ENCODE measurements around the gene ARHGEF4.

DNA sequence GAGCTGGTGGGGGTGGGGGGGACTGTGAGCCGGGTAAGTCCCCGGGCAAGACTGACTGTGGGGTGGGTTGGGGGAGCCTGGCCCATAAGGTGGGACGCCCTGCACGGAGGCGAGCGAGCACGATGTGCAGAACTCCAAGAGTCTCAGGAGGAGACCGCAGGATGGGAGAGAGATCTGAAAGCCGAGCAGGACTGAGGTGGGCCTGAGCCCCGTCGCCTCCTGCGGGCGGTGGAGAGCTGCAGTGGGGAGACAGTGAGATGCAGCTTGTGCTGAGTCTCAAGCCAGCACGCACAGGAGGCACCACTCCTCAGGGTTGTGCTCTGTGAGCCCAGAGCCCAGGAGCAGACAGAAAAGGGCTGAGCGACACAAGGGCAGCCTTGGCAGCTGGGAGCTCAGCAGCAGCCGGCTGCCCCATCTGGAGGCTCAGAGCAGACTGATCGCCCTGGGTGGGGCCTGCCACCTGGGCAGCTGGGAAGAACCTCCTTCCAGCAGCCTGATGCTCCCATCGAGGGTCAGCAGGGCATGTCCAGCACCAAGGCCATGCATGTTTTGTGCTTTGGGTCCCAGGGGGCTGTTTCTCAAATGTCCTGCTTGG, 15.9 kb downstream of the ARHGEF4 start:
- TF ChIP-seq, protein P1, sequence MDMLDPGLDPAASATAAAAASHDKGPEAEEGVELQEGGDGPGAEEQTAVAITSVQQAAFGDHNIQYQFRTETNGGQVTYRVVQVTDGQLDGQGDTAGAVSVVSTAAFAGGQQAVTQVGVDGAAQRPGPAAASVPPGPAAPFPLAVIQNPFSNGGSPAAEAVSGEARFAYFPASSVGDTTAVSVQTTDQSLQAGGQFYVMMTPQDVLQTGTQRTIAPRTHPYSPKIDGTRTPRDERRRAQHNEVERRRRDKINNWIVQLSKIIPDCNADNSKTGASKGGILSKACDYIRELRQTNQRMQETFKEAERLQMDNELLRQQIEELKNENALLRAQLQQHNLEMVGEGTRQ (CRISPR knock-in tag; IDR thresholded peaks at IDR 0.05) = no peak
- TF ChIP-seq NFE2L1 (CRISPR knock-in tag; IDR thresholded peaks at IDR 0.05) (no peak), NFYB (CRISPR knock-in tag; conservative IDR thresholded peaks at IDR 0.05; ENCODE audit: low read depth) (no peak)
- TF ChIP-seq, protein P2, sequence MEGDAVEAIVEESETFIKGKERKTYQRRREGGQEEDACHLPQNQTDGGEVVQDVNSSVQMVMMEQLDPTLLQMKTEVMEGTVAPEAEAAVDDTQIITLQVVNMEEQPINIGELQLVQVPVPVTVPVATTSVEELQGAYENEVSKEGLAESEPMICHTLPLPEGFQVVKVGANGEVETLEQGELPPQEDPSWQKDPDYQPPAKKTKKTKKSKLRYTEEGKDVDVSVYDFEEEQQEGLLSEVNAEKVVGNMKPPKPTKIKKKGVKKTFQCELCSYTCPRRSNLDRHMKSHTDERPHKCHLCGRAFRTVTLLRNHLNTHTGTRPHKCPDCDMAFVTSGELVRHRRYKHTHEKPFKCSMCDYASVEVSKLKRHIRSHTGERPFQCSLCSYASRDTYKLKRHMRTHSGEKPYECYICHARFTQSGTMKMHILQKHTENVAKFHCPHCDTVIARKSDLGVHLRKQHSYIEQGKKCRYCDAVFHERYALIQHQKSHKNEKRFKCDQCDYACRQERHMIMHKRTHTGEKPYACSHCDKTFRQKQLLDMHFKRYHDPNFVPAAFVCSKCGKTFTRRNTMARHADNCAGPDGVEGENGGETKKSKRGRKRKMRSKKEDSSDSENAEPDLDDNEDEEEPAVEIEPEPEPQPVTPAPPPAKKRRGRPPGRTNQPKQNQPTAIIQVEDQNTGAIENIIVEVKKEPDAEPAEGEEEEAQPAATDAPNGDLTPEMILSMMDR (IDR thresholded peaks at IDR 0.05) = no peak
- TF ChIP-seq, protein P3, sequence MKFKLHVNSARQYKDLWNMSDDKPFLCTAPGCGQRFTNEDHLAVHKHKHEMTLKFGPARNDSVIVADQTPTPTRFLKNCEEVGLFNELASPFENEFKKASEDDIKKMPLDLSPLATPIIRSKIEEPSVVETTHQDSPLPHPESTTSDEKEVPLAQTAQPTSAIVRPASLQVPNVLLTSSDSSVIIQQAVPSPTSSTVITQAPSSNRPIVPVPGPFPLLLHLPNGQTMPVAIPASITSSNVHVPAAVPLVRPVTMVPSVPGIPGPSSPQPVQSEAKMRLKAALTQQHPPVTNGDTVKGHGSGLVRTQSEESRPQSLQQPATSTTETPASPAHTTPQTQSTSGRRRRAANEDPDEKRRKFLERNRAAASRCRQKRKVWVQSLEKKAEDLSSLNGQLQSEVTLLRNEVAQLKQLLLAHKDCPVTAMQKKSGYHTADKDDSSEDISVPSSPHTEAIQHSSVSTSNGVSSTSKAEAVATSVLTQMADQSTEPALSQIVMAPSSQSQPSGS (CRISPR knock-in tag; IDR thresholded peaks at IDR 0.05; ENCODE audit: borderline replicate concordance, low read depth) = no peak
